Panc1 (cell line): ENCODE data around the gene CDK11B. TPM values are rescaled to one million over a fixed set of nuclear protein-coding genes. Genes with fewer than 3 reads are reported as not detected.
"Not testable (repeated sequence)": the region's sequence is repeated elsewhere in the genome, so short reads cannot be mapped to it uniquely, and the experiment has no call there.

Experiments used
- ATAC-seq: fragments of 200-7000 bp; cut with Tn5 transposase; 2 replicates; pipeline ENCODE4 v1.9.1; 2020; ENCODE audit warnings: mild to moderate bottlenecking, moderate library complexity
- BruUV-seq: library from RNA; stranded (reverse); fragments of 400-500 nt; replicated peaks from 2 replicates; lab custom pipeline; 2021; lab: Mats Ljungman, UMichigan
- CTCF ChIA-PET: fragments of 300-600 bp; sonication (Branson Sonifier 250); formaldehyde crosslinking; loops from one replicate; lab custom pipeline; 2022; ENCODE audit warnings: antibody characterized with exemption; lab: Charles Lee
- POLR2A ChIA-PET: fragments of 300-600 bp; sonication (Branson Sonifier 250); formaldehyde crosslinking; loops from one replicate; lab custom pipeline; 2022; ENCODE audit warnings: antibody characterized with exemption; lab: Charles Lee
- DNase-seq: peaks from one replicate; pipeline ENCODE4 v3.0.0-alpha.2; 2010; ENCODE audit warnings: low read depth, low spot score
- H3K27ac ChIP-seq: 2 replicates; pipeline ENCODE4 v1.5.1; 2011; ENCODE audit warnings: mild to moderate bottlenecking, low read length, inconsistent platforms
- H3K27me3 ChIP-seq: fragments of 200-500 bp; sonication (Bioruptor generic); 2 replicates; pipeline ENCODE4 v1.6.0; 2014; ENCODE audit warnings: low read length, inconsistent platforms; ENCODE audit not compliant: control insufficient read depth, insufficient read depth
- H3K36me3 ChIP-seq: fragments of 200-500 bp; sonication (Bioruptor generic); 2 replicates; pipeline ENCODE4 v1.5.1; 2014; ENCODE audit warnings: inconsistent platforms, mild to moderate bottlenecking, low read length, moderate library complexity; ENCODE audit not compliant: control insufficient read depth, insufficient read depth
- H3K4me1 ChIP-seq: 2 replicates; pipeline ENCODE4 v1.5.1; 2011; ENCODE audit warnings: inconsistent platforms, mild to moderate bottlenecking, low read length, moderate library complexity; ENCODE audit not compliant: control insufficient read depth, insufficient read depth
- H3K4me3 ChIP-seq, 2 experiments: 2 replicates each; pipeline ENCODE4 v1.5.1; 2011 to 2012; ENCODE audit warnings: low read depth in 2 of 2, low read length in 2 of 2, mild to moderate bottlenecking in 2 of 2, inconsistent platforms in 1 of 2, moderate library complexity in 1 of 2
- H3K9me3 ChIP-seq: fragments of 200-500 bp; sonication (Bioruptor generic); 2 replicates; pipeline ENCODE4 v1.5.1; 2014; ENCODE audit warnings: low read depth, mild to moderate bottlenecking, inconsistent platforms, low read length, moderate library complexity; ENCODE audit not compliant: control insufficient read depth, insufficient read depth
- CTCF ChIP-seq: fragments of 450-650 bp; IDR thresholded peaks from 2 replicates; pipeline ENCODE4 v1.5.1; 2017; ENCODE audit warnings: mild to moderate bottlenecking
- POLR2AphosphoS5 ChIP-seq: IDR thresholded peaks from 2 replicates; pipeline ENCODE4 v1.6.1; 2012; ENCODE audit warnings: mild to moderate bottlenecking, low read depth, low read length, moderate library complexity
- SIN3A ChIP-seq: IDR thresholded peaks from 2 replicates; pipeline ENCODE4 v1.6.1; 2012; ENCODE audit warnings: low read depth, mild to moderate bottlenecking, low read length, moderate library complexity, borderline replicate concordance; ENCODE audit not compliant: insufficient read depth
- TCF7L2 ChIP-seq: IDR thresholded peaks from 2 replicates; pipeline ENCODE4 v1.6.1; 2011; ENCODE audit warnings: mild to moderate bottlenecking, low read depth, low read length, inconsistent platforms
- in situ Hi-C: cut with HindIII; loops from 2 replicates; pipeline ENCODE4 v1.10.0; 2016; ENCODE audit warnings: low sequenced_read_pairs, low pct_unique_long_range_greater_than_20kb
- intact Hi-C: fragments of 100-400 bp; cut with micrococcal nuclease; formaldehyde crosslinking; loops from one replicate; pipeline ENCODE4 v1.10.0; 2022; ENCODE audit not compliant: unreplicated experiment
- total RNA-seq: library from RNA; stranded (reverse); gene quantifications from one replicate; pipeline ENCODE4 v1.2.1, GENCODE V29; 2021; ENCODE audit not compliant: unreplicated experiment
- TF ChIP-seq, protein P1 (sequence below), 2 experiments: IDR thresholded peaks; 2 replicates each; pipeline ENCODE4 v1.6.1; 2011 to 2012; ENCODE audit warnings: low read depth in 2 of 2, control low read depth in 1 of 2, low read length in 1 of 2, mild to moderate bottlenecking in 1 of 2, moderate library complexity in 1 of 2; ENCODE audit not compliant: insufficient read depth in 1 of 2

Gene CDK11B
- total RNA-seq, 1 experiment from 2014 or later, result 36.5 TPM

DNA sequence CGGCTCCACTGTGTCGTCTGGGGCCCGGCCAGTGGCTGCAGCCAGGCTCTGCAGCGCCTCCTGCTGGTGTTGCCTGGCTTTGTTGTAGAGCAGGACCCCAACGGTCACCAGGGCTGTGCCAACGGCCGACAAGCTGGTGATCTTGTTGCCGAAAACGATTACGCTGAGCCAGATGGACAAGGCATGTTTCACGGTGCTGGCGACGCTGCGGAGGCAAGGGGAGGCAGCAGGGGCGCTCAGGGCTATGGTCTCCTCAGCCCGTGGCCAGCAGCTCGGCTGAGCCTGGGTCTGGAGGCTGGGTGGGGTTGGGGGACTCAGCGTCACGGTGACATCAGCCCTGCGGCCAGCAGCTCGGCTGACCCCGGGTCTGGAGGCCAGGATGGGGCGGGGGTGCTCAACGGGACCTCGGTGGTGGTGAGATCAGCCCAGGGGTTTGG is 7.0 kb upstream of the CDK11B start:
- intact Hi-C loops, result no loop called here
- Histone ChIP-seq H3K4me1 (no peaks in the 10 kb centered on the region), H3K27me3 (no peaks in the 10 kb centered on the region), H3K4me3 (no peak overlapping the region), H3K36me3 (peaks cover 2% of the 10 kb centered on the region; the same call in 1 of the 2 replicates), H3K27ac (no peak overlapping the region), H3K9me3 (no peaks in the 10 kb centered on the region)
- ChIA-PET CTCF (interaction anchor here (0.5 to 1.0 kb wide), 3 partner anchors 13 to 138 kb away, joined by 3 to 4 read pairs (median 3); no protein-coding TSS in a partner anchor), POLR2A (no interaction called here)
- in situ Hi-C loops, result no loop called here
- BruUV-seq, result no TSS peak
- peak; percentile 84 for TF ChIP-seq CTCF
- TF ChIP-seq TCF7L2, result no peak
- TF ChIP-seq SIN3A, result no peak
- TF ChIP-seq, protein P1, sequence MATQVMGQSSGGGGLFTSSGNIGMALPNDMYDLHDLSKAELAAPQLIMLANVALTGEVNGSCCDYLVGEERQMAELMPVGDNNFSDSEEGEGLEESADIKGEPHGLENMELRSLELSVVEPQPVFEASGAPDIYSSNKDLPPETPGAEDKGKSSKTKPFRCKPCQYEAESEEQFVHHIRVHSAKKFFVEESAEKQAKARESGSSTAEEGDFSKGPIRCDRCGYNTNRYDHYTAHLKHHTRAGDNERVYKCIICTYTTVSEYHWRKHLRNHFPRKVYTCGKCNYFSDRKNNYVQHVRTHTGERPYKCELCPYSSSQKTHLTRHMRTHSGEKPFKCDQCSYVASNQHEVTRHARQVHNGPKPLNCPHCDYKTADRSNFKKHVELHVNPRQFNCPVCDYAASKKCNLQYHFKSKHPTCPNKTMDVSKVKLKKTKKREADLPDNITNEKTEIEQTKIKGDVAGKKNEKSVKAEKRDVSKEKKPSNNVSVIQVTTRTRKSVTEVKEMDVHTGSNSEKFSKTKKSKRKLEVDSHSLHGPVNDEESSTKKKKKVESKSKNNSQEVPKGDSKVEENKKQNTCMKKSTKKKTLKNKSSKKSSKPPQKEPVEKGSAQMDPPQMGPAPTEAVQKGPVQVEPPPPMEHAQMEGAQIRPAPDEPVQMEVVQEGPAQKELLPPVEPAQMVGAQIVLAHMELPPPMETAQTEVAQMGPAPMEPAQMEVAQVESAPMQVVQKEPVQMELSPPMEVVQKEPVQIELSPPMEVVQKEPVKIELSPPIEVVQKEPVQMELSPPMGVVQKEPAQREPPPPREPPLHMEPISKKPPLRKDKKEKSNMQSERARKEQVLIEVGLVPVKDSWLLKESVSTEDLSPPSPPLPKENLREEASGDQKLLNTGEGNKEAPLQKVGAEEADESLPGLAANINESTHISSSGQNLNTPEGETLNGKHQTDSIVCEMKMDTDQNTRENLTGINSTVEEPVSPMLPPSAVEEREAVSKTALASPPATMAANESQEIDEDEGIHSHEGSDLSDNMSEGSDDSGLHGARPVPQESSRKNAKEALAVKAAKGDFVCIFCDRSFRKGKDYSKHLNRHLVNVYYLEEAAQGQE (IDR thresholded peaks at IDR 0.05; ENCODE audit: insufficient read depth in 1 of 2, low read depth in 2 of 2, low read length in 1 of 2), result no peak
- ATAC-seq (0 out of 2 replicates have a peak, but pooled peaks have one; percentile 22), DNase-seq (no peak)

DNA sequence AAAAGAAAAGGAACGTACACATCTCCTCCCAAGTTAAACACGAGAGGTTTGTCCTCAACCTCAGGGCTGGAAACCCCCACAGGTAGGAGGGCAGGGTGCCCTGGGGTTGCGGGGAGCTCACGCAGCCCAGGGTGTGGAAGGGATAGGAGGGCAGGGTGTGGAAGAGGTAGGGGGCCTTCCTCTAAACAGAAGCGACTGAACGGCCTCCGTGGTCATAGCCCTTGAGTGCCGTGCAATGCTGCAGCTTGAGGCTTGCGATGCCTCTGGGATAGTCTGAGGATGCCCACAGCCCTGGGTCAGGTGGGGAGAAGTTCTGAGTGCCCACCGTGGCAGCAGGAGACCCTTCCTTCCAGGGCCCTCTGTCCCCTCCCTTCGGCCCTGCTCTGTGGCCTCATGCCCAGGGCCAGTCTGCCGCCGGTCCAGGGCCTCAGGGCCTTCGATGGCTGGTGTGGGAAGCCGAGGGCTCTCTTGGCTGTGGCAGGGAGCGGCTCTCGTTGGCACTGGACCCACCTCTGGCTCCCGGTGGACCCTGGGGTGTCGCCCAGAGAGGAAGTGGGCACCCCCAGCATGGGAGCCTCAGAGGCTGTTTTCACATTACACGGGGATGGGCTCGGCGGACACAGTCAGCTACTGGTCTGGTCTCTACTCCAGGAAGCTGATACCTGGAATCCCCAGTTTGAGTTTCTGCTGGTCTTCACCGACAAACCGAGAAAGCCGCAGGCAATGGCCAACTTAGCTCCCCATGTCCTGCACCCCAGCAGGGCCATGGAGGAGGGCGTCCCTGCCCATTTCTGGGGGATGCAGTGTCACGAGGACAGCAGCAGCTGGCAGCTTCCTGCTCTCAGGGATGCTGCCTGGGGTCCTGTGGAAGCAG is 6.4 kb upstream of the CDK11B start:
- CTCF ChIA-PET, result interaction anchor here (1.0 kb wide), 1 partner anchor 13 kb away, joined by 4 read pairs; no protein-coding TSS in a partner anchor
- POLR2A ChIA-PET, result no interaction called here
- in situ Hi-C loops, result no loop called here
- intact Hi-C loops, result no loop called here
- TF ChIP-seq CTCF (no peak), POLR2AphosphoS5 (no peak), SIN3A (no peak), TCF7L2 (no peak)
- TF ChIP-seq, protein P1 (IDR thresholded peaks at IDR 0.05; ENCODE audit: insufficient read depth in 1 of 2, low read depth in 2 of 2, low read length in 1 of 2), result no peak
- Histone ChIP-seq H3K27ac (no peak overlapping the region), H3K27me3 (no peaks in the 10 kb centered on the region), H3K36me3 (peaks cover 2% of the 10 kb centered on the region; the same call in 1 of the 2 replicates), H3K4me1 (no peaks in the 10 kb centered on the region), H3K4me3 (no peak overlapping the region), H3K9me3 (no peaks in the 10 kb centered on the region)
- BruUV-seq, result no TSS peak
- ATAC-seq (peak; percentile 5; the same call in 1 of the 2 replicates), DNase-seq (no peak)

DNA sequence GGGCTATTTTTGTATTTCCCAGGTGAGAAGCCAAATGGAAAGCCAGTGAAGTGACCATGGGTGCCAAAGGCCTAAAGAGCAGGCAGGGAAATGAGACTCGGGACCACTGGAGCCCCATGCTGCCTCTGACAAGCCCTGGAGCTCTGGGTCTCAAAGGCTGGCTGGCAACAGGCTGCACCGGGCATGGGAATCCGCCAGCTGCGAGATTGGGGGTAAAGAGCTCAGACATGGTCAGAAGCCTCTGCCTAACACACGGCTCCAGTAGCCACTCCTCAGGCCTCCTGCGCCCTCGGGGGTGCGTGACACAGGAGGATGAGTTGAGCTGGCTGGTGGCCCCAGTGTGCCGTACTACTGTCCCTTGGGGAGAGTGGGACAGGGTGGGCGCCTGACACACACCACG is 5.5 kb upstream of the CDK11B start:
- CTCF ChIA-PET, H3K4me1 ChIP-seq, H3K36me3 ChIP-seq, H3K27me3 ChIP-seq, H3K4me3 ChIP-seq, ATAC-seq, in situ Hi-C loops, BruUV-seq, H3K9me3 ChIP-seq, intact Hi-C loops, POLR2A ChIA-PET, DNase-seq, H3K27ac ChIP-seq: not testable (repeated sequence)
